Gastrocnemius medialis (tissue), 4 donors: Measurements from ENCODE around the gene CCS.

ENCODE experiments used
- POLR2A ChIP-seq, 2 donors: fragments of 450-650 bp; IDR thresholded peaks; one replicate each; pipeline ENCODE4 v1.6.1; 2017; ENCODE audit warnings: antibody characterized with exemption in 2 of 2, mild to moderate bottlenecking in 2 of 2, moderate library complexity in 2 of 2
- TF ChIP-seq, protein P1 (sequence below), 5 experiments: fragments of 450-650 bp in 3 of 5; fragments of 200-600 bp in 2 of 5; sonication (generic) in 2 of 5; IDR thresholded peaks in 4 of 5; conservative IDR thresholded peaks in 1 of 5; 1 replicate in 4 of 5; 2 replicates in 1 of 5; pipeline ENCODE4 v1.5.1; 2016 to 2019; ENCODE audit warnings: antibody characterized with exemption in 5 of 5, mild to moderate bottlenecking in 3 of 5, moderate library complexity in 3 of 5

DNA sequence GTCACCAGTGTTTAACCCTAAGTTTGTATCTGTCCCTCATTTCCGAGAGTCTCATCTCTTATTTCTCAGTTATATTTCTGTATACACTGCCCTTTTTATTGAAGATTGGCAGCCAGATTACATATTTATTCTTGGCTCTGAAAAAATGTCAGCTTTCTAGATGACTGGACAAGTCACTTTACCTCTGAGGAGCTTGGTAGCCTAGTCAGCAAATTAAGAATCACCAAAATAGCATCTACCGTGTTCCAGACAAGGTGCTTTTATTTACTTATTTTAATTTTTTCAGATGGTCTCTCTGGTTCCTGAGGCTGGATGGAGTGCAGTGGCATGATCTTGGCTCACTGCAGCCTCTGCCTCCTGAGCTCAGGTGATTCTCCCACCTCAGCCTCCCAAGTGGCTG lies 40.0 kb downstream of the CCS start:
- TF ChIP-seq, protein P1, sequence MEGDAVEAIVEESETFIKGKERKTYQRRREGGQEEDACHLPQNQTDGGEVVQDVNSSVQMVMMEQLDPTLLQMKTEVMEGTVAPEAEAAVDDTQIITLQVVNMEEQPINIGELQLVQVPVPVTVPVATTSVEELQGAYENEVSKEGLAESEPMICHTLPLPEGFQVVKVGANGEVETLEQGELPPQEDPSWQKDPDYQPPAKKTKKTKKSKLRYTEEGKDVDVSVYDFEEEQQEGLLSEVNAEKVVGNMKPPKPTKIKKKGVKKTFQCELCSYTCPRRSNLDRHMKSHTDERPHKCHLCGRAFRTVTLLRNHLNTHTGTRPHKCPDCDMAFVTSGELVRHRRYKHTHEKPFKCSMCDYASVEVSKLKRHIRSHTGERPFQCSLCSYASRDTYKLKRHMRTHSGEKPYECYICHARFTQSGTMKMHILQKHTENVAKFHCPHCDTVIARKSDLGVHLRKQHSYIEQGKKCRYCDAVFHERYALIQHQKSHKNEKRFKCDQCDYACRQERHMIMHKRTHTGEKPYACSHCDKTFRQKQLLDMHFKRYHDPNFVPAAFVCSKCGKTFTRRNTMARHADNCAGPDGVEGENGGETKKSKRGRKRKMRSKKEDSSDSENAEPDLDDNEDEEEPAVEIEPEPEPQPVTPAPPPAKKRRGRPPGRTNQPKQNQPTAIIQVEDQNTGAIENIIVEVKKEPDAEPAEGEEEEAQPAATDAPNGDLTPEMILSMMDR (IDR thresholded peaks at IDR 0.05 in 4 of 5, conservative IDR thresholded peaks at IDR 0.05 in 1 of 5), result no peak
- no peak for TF ChIP-seq POLR2A (IDR thresholded peaks at IDR 0.05)
